CD4-positive, alpha-beta T cell treated with Interleukin-4 for 1 hour (primary cell): ENCODE data around the gene NSMF.

Source experiments
- DNase-seq, 2 donors: peaks; one replicate each; pipeline ENCODE4 v3.0.0-alpha.2; 2020 to 2022

Gene NSMF

GRCh38 chr9:137444106-137444790, 14.9 kb downstream of the NSMF start:
- no peak for DNase-seq

- no peak for DNase-seq
These were observed 17.2 kb downstream of the NSMF start for GRCh38 chr9:137441935-137442321.

DNA sequence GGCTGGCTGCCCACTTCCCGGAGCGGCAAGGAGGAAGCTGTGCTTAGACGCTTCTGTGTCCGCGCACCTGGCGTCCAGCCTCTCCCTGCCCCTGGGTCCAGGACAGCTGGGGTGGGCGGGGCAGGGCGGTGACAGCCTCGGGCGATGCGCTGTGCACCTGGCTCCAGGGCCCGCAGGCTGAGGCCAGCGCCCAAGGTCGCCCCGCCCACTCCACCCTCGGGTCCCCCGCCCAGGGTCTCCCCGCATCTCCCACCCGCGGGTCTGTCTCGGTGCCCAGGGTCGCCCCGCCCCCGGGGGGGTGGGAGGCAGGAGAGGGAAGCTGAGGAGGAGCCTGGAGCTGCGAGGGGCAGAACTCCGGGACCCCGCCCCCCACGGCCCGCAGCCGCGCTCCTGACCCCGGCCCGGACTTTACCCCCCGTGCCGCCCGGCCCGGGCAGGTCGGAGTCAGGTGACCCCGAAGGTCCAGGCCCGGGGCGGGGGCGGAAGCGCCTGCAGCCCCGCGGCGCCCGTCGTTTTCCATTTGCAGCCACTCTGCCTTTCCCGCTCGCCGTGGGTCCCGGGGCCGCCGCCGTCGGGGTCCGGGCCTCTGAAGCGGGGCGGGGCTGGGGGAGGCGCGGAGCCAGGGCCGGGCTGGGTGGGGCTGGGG, 17.7 kb downstream of the NSMF start, which contains the start of gene ENTPD8:
Gene ENTPD8 (minus strand): TSS at position 69 of the 646 bp plus-strand sequence. CDS start 3,072 bp downstream, outside the sequence.
- no peak for DNase-seq

DNA sequence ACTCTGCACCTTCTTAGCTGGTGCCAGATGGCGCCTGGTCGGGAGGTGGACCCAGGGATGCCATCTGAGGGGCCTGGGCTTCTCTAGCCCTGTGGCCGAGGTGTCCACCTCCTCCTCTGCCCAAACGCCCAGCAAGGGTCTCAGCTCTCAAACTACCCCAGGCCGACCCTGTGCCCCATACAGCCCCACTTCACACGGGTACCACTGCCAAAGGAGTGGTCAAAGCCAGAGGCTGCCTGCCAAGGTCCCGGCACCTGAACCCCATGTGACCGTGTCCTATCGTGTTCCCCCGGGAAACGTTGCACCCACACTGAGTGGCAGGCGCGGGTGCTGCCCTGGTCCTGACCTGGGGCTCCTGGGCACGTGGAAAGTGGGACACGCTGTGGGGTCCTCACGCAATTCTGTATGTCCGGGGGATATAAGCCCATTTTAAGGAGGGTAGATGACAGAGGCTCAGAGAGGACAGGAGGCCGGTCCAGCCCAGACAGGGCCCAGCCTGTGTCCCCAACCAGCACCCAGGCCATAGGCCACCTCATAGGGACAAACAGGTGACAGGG, 19.9 kb downstream of the NSMF start:
- DNase-seq = no peak

GRCh38 chr9:137438591-137439157, 20.5 kb downstream of the NSMF start:
- DNase-seq = no peak

GRCh38 chr9:137437691-137438590, 21.2 kb downstream of the NSMF start:
- DNase-seq = no peak

DNA sequence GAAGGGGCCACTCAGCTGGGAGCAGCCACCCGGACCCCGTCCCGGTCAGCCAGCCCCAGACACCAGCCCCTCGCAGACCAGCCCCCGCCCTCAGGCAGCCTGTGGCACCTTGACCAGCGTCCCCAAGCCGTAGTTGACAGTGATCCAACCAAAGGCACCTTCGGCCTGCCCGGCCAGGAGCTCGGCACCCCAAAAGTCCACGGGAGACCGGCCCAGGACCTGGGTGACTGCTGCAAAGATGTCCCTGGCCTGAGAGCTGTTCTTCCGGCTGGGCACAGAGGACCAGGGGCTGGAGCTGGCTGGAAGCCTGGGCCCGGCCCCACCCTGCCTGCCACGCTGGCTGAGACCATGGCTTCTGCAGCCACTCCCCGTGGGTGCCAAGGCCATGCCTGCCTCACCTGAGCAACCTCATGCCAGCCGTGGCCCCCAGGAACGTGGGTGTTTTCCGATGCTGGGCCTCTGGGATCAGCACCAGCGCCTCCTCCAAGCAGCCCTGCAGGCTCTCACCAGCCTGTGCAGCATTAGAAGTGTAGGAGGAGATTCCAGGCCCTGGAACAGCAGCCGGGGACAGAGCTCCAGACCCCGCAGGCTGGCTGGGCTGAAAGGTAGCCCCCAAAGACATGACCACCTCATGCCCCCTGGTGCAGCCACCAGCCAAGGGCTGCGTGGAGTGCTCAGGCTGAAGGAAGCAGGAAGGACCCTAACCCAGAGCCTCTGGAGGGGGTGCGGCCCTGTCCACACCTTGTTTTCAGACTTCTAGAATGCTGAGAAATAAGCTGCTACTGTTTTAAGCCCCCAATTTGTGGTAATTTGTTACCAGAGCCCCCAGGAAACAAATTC, 22.2 kb downstream of the NSMF start:
- no peak for DNase-seq

DNA sequence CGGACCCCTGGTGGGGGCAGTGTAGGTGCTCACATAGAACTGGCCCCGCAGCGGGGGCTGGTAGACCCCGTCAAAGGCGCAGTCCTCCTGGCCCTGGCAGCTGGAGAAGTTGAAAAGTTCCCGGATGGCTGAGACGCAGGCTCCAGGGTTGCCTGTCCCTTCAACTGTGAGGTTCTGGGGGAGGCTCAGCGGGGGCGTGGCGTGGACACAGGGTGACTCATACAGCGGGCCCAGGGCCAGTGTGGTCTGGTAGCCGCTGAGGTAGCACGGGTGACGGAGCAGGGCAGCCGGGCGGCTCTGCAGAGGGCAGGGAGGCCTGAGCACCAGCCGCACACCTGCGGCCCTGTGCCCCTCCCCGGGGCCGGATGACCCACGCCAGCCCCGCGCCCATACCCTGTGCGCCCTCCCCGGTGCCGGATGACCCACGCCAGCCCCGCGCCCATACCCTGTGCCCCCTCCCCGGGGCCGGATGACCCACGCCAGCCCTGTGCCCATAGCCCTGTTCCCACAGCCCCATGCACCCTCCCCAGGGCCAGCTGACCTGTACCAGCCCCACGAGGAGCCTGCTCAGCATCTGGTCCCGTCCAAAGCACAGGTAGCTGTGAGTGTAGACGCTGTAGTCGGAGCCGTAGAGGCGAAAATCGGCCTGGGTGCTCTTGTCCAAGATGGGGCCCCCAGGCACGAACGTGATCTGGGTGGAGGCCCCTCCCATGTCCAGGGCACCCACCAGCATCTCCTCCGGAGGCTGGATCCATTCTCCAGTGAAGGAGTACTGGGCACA, 23.0 kb downstream of the NSMF start:
- no peak for DNase-seq

GRCh38 chr9:137435381-137435891, 23.7 kb downstream of the NSMF start:
- no peak for DNase-seq

GRCh38 chr9:137434498-137435380, 24.4 kb downstream of the NSMF start:
- no peak for DNase-seq

DNA sequence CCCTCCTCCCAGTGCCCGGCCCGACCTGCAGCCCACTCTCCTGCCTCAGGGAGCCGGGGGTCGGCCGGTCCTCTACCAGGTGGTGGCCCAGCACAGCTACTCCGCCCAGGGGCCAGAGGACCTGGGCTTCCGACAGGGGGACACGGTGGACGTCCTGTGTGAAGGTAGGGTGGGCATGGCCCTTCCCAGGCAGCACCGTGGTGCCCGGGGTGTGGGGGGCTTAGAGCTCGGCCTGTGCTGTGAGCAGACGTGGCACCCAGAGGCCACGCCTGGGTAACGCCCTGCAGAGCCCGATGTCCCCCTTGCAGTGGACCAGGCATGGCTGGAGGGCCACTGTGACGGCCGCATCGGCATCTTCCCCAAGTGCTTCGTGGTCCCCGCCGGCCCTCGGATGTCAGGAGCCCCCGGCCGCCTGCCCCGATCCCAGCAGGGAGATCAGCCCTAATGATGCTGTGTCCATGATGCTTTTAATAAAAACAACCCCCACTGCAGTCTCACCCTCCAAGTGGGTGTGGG, 25.2 kb downstream of the NSMF start:
- no peak for DNase-seq

DNA sequence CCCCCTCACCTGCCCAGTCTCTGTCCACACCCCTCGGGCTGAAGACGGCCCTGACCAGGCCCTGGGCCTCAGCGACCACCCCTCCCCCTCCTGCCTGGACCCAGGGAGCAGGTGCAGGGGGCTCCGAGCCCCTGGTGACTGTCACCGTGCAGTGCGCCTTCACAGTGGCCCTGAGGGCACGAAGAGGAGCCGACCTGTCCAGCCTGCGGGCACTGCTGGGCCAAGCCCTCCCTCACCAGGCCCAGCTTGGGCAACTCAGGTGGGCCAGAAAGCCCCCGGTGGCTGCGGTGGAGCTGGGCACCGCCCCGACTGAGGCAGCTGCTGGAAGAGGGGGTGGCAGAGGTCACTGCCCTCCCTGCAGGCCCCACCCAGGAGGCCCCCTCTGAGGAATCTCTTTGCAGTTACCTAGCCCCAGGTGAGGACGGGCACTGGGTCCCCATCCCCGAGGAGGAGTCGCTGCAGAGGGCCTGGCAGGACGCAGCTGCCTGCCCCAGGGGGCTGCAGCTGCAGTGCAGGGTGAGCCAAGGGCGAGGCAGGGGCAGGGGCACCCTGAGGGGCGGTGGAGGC, 25.7 kb downstream of the NSMF start:
- no peak for DNase-seq

GRCh38 chr9:137432687-137433348, 26.3 kb downstream of the NSMF start:
- DNase-seq = no peak

- no peak for DNase-seq
These were observed 27.7 kb downstream of the NSMF start for GRCh38 chr9:137431416-137431931.

- no peak for DNase-seq
These were observed 28.3 kb downstream of the NSMF start for GRCh38 chr9:137430723-137431415.

DNA sequence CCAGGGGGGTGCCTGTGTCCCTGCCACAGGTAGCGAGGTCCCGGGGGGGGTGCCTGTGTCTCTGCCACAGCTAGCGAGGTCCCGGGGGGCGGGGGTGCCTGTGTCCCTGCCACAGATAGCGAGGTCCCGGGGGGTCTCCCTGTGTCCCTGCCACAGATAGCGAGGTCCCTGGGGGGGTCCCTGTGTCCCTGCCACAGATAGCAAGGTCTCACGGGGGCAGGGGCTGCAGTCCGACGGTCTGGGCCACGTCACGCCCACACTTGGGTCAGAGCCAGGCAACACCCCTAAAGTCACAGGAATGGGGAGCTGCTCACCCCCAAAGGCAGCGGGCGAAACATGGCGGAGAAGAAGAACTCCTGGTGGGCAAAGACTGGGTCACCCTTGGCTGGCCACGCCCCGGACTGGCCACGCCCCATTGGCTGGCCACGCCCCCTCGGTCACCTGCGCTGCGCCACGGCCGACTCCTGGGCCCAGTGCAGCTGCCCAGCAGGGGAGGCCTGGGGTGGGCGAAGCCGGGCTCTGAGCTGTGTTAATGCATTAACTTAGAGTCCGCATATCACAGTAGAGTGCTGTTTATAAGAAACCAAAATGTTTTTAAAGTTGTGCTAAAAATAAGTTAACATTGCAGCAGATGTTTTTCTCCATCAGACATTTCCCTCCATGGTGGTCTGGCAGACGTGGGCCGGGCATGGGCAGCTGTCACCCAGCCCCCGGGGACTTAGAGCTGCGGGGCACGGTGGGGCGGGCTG, 29.0 kb downstream of the NSMF start:
- DNase-seq = no peak

- DNase-seq = no peak
These were observed 29.6 kb downstream of the NSMF start for GRCh38 chr9:137429546-137429890.
